Endometrium (tissue), 2 donors: ENCODE data around the gene ALDH1L1.
A peak's percentile ranks its signal among the peaks of the same experiment; 100 is the strongest.

Experiments
- FAIRE-seq: peaks from 2 replicates; lab custom pipeline; 2012; peaks lifted over from hg19 to GRCh38; lab: Jason Lieb, UNC
- donor health status: control.
- donor health status: control.

Gene ALDH1L1

GRCh38 chr3:126180477-126181397 is at the start of gene ALDH1L1:
Gene ALDH1L1 (minus strand): TSS chr3:126180586. CDS start chr3:126160979, 19,607 bp downstream.
- FAIRE-seq, result no peak

GRCh38 chr3:126226374-126226773 is 46.0 kb upstream of the ALDH1L1 start:
- no peak for FAIRE-seq

- FAIRE-seq, result no peak
Observed at GRCh38 chr3:126216416-126216815, 36.0 kb upstream of the ALDH1L1 start.

DNA sequence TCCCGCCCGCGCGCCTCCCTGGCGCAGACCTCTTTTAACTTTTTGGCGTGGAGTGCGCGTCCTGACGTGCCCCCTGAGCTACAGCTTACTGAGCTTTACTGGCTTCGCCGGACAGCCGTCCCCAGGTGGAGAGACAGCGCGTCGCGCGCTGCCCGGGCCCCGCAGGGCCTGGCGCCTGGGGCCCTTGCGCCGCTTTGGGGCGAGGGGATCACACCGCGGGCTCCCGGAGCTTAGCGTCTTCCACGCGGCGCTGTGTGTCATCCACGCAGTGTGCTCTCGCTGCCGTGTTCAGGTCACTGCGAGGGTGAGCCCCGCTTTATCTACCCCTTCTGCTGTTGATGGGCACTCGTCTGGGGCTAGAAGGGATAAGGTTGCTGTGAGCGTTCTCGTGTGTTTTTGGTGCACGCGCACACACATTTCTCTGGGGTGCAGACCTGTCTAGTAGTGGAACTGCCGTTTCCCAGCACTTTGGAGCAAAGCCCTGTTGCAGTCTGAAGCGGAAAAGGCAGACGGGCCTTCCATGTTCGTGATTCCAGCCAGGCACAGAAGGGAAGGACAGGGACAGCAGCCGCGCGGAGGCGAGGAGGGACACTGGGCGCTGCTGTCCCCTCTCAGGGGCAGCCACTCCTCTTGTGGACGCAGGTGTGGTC is 33.1 kb upstream of the ALDH1L1 start:
- no peak for FAIRE-seq

- no peak for FAIRE-seq
Observed at GRCh38 chr3:126212620-126213378, 32.4 kb upstream of the ALDH1L1 start.

DNA sequence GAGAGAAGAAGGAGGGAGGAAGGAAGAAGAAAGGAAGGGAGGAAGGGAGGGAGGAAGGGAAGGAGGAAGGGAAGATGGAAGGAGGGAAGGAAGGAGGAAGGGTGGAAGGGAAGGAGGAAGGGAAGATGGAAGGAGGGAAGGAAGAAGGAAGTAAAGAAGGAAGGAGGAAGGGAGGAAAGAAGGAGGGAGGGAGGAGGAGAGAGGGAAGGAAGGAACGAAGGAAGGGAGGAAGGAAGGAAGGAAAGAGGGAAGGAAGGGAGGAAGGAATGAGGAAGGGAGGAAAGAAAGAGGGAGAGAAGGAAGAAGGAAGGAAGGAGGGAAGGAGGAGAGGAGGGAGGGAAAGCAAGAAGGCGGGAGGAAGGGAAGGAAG is 31.8 kb upstream of the ALDH1L1 start:
- no peak for FAIRE-seq

- FAIRE-seq, result no peak
Observed at GRCh38 chr3:126211569-126211968, 31.2 kb upstream of the ALDH1L1 start.

- no peak for FAIRE-seq
Observed at GRCh38 chr3:126210606-126211005, 30.2 kb upstream of the ALDH1L1 start.

GRCh38 chr3:126209741-126210140 is 29.4 kb upstream of the ALDH1L1 start:
- no peak for FAIRE-seq

GRCh38 chr3:126208606-126209256 is 28.3 kb upstream of the ALDH1L1 start:
- no peak for FAIRE-seq

- FAIRE-seq, result no peak
Observed at GRCh38 chr3:126208182-126208581, 27.8 kb upstream of the ALDH1L1 start.

GRCh38 chr3:126207166-126207565 is 26.8 kb upstream of the ALDH1L1 start:
- no peak for FAIRE-seq

DNA sequence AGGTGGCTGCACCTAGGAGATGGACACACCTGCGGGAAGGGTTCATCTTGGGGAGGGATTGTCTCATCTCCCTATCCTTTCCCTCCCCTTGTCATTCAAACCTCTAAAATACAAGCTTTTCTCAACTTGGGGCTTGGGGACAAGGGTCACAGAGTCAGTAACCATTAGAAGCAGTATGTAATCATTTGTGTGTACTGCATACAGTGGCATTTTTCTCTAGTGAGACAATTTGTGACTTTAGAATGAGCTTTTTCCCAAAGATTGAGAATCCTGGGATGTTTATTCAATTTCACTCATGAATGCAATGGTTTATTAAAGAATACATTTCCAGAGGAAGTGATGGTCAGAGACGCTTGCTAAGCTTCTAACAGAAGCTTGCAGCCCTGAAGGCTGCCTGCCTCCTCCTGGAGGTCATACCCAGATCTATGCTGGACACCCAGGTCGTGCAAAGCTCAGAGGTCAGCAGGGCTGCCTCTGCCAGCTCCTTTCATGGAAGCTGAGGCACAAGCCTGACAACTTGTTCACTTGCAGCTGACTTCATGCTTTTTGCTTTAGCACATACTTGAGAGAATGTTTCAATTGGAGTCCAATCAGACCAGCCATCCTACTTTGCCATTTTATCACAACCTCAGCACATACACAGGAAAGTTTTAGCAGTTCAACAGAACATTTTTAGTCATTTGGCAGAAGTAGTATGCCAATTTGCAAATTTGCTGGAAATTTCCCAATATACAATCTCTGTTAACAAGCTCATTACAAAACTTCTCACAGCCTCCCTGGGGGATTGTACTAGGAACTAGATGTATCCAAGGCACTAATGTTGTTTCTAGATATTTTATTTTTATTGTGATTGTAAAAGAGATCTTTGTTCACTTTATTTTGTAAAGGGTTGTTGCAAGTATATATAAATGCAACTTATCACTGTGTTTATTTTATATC is 25.6 kb upstream of the ALDH1L1 start:
- no peak for FAIRE-seq

GRCh38 chr3:126202680-126203079 is 22.3 kb upstream of the ALDH1L1 start:
- no peak for FAIRE-seq

DNA sequence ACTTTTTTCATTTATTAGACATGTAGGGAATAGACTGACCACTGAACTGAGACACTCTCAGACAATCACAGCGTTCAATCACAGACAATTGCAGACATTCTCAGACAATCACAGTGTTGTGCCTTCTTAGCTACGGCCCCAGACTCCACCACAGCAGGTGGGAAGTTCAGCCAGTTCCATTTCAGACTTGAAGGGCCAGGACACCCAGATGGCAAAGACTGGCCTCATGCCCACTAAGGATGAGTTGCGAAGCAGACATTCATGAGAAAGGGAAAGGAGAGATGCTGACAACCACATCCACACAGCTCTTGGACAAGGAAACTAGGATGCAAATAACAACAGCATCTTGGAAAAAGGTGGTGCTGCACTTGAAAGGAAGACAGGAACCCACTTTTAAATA is 21.9 kb upstream of the ALDH1L1 start:
- no peak for FAIRE-seq

DNA sequence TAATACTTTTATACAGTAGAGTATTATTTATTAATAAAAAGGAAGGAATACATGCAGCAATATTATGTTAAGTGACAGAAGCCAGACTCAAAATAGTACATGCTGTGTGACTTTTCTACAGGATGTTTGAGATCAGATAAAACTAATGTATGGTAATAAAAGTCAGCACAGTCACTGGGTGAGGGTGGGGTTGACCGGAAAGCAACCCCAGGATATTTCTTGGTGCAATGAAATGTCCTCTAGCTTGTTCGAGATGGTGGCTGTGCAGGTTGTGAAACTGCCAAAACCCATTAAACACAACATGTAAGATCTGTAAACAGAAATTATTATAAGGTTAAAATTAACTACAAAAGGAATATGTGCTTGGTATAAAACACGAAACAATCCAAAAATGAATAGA is 20.8 kb upstream of the ALDH1L1 start:
- peak; percentile 95 for FAIRE-seq

DNA sequence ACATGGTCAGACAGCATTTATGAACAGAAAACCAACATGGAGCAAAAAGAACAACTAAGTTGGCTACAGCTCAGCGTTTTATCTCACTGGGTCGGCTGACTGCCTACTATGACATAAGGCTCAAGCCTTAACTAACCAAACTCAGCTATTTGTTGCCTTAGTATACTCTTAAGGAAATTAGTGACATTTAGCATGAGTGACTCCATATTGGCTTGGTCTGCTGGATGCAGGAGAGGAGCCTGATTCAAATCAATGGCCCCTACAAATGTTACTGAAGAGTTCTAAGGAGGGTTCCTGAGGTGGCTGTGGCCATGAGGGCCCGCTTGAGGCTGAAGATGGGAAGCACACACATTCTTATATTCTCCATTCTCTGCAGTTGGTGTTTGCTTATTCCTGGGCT is 20.1 kb upstream of the ALDH1L1 start:
- FAIRE-seq, result no peak

DNA sequence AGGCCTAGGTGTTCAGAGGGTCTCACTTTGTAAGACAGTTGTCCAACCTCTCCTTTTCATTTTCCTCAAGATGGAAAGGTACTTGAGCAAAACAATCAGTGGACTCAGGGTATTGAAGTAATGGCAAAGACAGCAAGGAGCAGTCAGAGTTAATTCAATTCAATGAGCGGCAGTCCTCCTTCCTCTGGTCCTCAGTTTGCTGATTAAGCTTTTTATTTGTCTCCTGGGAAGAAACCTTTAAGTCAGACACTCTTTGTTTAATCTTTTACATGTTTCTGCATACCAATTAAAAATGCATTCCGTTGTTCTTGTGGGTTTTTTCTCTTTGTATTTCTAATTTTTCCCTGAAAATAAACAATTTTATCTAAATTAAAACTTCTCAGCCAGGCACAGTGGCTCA is 18.9 kb upstream of the ALDH1L1 start:
- FAIRE-seq, result no peak

DNA sequence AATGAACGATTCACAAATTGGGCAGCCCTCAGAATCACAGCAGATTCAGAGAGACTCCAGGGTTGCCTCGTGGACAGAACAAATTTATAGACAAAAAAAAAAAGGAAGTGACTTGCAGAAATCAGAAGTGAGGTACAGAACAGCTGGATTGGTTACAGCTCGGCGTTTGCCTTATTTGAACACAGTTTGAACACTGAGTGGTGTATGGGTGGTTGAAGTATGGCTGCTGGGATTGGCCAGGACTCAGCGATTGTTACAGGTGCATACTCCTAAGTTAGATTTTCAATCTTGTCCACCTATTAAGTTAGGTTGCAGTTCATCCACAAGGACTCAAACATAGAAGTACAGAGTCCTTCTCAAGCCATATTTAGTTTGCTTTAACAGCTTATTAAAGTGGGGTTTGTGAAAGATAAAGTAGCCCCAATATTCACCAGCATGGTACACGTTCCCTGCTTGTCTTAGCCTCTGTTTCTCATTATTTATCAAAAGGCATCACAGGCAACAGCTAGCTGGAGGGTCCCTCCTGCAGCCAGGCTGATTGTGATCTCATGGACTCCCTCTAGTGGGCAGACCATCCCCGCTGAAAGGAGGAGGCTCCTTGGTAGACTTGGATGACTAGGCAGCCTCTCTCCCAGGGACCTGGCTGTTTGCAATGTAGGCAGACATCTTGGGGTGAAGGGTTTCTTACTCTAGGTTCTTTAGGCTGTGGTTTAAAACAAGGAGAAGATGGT is 17.6 kb upstream of the ALDH1L1 start:
- FAIRE-seq, result no peak

- no peak for FAIRE-seq
Observed at GRCh38 chr3:126197343-126197742, 17.0 kb upstream of the ALDH1L1 start.
